GM12872 (cell line): Measurements from ENCODE around the gene PRMT5.

Experiments used
- CTCF ChIP-seq: IDR thresholded peaks from 3 replicates; pipeline ENCODE4 v1.5.1; 2011; ENCODE audit warnings: low read depth, mild to moderate bottlenecking, low read length, moderate library complexity; ENCODE audit not compliant: insufficient read depth

Gene PRMT5

GRCh38 chr14:22877000-22877501 lies 52.1 kb downstream of the PRMT5 start:
- TF ChIP-seq CTCF, result no peak

GRCh38 chr14:22875748-22876319 lies 53.3 kb downstream of the PRMT5 start:
- no peak for TF ChIP-seq CTCF

- no peak for TF ChIP-seq CTCF
These were observed 54.0 kb downstream of the PRMT5 start for GRCh38 chr14:22875003-22875747.

GRCh38 chr14:22872833-22873520 lies 56.2 kb downstream of the PRMT5 start:
- no peak for TF ChIP-seq CTCF

- TF ChIP-seq CTCF, result peak; percentile 94
These were observed 56.9 kb downstream of the PRMT5 start for GRCh38 chr14:22872033-22872832.

- no peak; the same call in 2 of the 3 replicates for TF ChIP-seq CTCF
These were observed 57.7 kb downstream of the PRMT5 start, which contains the start of gene LRP10 for GRCh38 chr14:22871224-22872032. TSS of gene LRP10 (plus strand) at chr14:22871740. CDS start at chr14:22872304, 564 bp downstream.
